GM21723 (cell line): ENCODE data around the gene CDC42EP3.

ENCODE experiments used
- ATAC-seq: cut with Tn5 transposase; IDR thresholded peaks from one replicate; pipeline ENCODE4 v1.9.1; 2021; ENCODE audit warnings: mild to moderate bottlenecking, moderate library complexity; ENCODE audit not compliant: unreplicated experiment

Gene CDC42EP3

DNA sequence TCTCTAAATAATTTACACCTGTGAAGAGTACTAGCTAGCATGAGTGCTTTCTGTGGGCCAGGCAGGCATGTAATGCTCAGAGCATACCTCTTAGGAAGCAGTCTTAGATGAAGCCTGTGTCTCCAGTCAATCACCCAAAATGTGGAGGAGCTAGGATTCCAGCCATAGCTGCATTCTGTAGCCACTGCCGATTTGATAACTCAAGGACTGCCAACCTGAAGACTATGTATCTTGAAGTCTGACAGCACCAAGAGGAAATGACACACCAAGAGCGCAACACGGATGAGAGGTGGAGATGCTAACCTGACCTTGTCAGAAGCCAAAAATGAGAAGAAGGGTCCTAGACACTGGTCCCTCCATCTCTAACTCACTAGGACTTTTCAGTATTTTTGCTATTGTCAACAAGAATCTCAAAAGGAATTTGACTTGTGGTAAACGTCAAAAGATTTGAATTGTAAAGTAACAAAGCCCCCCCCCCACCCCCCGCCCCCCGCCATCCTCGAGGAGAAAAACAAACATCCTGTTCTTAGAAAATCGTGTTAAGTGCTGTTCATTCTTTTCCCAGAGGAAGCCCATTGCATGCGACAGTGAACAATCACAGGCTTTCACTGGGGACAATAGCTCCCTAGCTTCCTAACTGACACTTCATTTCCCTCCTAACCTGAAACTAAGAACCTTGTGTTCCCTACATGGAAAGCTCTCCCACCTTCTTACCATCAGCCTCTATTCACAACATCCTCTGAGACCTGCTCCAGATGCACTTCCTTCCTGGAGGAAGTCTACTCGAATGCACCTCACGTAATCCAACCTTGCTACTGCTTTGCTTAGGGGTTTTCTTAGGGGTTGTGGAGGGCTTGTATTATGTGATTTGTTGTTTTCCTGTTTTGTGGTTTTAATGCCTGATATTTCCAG, 14.7 kb downstream of the CDC42EP3 start:
- ATAC-seq = no peak

GRCh38 chr2:37654932-37655841, 16.3 kb downstream of the CDC42EP3 start:
- peak; percentile 74 for ATAC-seq

GRCh38 chr2:37654419-37654818, 17.0 kb downstream of the CDC42EP3 start:
- no peak for ATAC-seq

GRCh38 chr2:37653805-37654378, 17.6 kb downstream of the CDC42EP3 start:
- peak; percentile 44 for ATAC-seq

DNA sequence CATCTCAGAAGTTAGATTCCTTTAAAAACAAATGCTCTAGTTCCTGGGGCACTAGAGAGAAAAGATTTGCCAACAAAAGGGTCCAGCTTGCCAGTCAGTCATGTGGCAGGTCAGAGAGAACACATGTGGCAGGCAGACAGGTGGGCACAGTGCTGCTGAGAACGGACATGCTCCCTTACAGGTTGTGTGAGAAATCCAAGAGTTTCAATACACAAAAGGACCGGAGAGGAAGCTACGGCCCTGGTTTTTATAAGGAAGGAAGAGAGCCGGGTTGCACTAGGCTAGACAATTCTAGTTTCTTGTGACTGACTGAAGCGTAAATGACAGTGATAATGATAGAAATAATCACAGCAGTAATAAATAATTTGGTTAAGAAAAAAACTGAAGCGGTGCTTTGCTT, 18.3 kb downstream of the CDC42EP3 start:
- no peak for ATAC-seq

DNA sequence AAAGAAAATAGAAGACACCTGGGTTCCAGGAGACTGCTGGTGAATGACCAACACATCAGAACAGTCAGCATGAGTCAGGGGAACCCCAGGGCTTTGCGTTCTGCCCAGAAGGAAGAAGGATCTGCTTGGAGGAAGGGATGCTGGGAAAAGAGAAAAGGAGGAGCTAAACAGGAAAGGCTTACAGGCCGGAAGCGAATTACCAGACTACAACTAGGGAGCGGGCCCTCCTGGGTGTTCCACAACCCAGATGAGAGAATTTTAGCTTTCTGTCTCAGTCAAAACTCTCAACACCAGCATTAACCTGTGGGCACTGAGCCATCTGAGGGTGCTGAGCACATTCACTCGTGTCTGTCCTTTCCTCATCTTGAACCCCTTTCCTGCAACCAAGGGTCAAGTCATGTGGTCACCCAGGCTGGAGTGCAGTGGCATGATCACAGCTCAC, 19.2 kb downstream of the CDC42EP3 start:
- no peak for ATAC-seq

DNA sequence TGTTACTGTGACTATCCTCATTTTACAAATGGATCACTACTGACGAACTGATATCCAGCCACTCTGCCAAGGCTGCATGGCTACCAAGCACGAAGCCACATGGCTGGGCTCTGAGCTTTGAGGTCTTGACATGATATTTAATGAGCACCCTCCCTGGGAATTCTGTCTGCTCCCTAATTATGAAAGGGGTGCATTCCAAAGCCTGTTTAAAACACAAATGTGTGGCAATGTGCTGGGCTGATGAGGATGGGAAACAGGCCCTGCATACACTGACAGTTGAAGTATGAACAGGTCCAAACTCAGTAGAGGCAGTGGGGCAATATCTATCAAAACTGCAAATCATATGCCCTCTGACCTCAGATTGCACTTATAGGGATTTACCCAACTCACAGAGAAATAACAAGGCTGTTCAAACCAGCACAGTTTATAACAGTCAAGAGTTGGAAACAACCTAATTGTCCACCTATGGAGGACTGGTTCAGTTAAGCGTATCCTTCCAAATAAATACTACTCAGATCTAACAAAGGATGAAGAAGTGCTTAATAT, 20.8 kb downstream of the CDC42EP3 start:
- no peak for ATAC-seq

DNA sequence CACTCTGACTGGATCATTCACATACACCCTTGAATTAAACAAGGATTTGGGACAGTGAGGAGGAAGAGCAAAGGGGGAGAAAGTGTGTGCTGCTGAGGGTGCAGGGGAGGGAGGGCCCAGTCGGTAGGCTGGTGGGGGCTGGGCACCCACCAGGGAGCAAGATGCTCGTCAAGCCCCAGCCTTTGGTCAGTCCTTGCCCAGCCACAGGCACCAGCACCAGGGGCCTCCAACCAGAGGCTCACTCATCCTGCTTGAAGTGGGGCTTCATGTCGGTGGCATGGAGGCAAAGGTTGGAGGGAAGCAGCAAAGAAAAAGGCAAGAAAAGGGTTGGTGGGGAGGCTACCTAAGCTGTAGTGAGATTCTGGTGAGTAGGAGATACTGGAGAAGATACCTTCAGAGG, 21.9 kb downstream of the CDC42EP3 start:
- ATAC-seq = no peak

GRCh38 chr2:37648331-37649011, 23.0 kb downstream of the CDC42EP3 start:
- ATAC-seq = no peak

DNA sequence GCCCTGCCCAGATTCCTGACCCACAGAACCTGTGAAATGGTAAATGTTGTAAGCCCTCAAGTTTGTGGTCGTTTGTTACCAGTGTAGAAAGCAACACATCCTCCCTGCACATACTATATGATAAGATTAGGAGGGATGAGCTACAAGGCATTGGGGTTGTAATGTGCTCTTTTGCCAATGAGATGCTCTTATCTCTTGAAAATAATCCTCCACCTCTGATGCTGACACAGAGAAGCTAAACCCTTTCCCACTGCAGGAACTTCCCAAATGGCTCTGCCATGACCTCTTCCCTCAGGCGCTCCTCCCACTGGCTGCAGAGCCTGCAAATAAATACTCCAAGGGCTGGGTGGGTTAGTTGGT, 23.5 kb downstream of the CDC42EP3 start:
- no peak for ATAC-seq

GRCh38 chr2:37645836-37646235, 25.6 kb downstream of the CDC42EP3 start:
- no peak for ATAC-seq

DNA sequence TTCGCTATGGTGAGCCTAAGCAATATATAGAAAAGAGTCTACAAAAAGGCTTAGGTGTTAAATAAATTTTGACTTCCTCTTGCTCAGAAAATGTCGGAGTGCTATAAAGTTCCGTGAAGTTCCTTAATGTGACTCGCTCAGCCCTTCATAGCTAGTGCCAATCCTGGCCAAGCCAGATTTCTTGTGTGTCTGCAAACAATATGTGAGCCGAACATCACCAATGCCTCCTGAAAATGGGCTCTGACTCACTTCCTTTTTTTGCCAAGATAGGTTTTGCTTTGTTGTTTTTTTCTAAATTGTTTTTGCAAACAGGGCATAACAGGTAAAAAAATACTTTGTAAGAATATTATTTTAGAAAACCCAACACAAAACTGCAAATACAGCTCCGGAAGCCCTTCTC, 26.1 kb downstream of the CDC42EP3 start:
- no peak for ATAC-seq

DNA sequence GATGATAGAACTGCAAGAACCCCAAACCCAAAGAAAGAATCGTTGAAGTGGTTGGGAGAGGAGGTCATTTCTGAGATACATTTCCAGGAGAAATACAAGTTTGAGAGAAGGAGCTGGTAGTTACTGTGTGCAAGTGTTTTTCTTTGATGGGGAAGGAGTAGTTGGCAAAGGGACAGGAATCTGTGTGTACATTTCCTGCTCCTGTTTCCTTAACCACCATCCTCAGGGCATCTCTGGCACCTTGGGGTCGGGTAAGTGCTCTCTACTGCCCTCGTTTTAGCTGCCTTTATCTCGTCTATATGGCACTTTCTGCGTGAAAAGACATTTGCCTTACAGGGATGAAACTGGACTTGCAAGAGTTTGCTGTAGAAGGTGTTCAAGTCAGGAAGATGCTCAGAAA, 27.3 kb downstream of the CDC42EP3 start:
- ATAC-seq = no peak

DNA sequence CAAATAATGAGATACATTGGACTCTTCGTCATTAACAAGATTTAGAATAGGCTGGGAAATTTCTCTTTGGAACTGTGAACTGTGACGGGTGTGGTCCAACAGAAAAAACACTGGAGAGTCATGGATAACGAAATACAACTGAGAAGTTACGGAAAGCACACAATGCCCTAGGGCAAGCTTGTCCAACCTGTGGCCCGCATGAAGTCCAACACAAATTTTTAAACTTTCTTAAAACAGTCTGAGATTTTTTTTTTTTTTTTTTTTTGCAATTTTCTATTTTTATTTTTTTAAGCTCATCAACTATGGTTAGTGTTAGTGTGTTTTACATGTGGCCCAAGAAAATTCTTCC, 27.7 kb downstream of the CDC42EP3 start:
- no peak for ATAC-seq

- ATAC-seq = no peak
Observed at GRCh38 chr2:37642907-37643729, 28.3 kb downstream of the CDC42EP3 start.

- no peak for ATAC-seq
Observed at GRCh38 chr2:37641582-37642171, 29.8 kb downstream of the CDC42EP3 start.

- no peak for ATAC-seq
Observed at GRCh38 chr2:37639631-37640030, 31.8 kb downstream of the CDC42EP3 start.

DNA sequence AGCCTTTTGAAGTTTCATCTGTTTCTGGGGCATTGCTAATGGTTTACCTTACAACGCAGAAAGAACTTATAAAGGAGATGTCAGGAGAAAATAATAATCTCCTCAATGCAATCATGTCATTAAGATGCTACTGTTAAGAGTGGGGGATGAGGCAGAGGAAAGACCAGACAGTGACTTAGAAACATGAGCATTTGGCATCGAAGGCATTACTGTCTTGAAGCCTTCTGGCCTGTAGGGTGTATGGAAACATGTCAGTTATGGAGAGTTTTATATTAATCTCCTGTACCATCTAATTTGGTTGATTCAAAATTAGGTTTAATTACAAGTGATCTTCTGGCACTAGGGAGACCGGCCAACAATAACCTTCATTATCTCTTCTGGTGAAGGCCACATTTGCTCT, 32.5 kb downstream of the CDC42EP3 start:
- no peak for ATAC-seq

DNA sequence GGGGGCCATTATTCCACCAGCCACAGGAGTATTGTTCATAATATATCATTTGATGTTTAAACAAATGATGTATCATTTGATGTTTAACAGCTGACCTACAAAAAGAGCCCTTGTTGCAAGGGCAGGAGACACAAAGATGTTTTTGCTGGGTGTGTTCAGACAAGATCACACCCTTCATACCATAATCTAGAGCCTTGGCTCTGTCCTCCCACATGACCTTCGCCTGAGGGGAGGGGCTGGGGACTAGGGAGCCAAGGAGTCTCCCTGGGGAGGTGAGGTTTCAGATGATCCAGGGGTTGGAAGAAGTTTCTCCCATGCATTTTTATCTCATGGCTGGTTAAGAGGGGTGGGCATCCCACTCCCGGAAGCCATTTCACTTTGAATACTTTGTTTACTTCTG, 33.5 kb downstream of the CDC42EP3 start:
- ATAC-seq = no peak
